Vagina (tissue), 2 donors: ENCODE data around the gene IL11. TPM values are rescaled to one million over a fixed set of nuclear protein-coding genes. Genes with fewer than 3 reads are reported as not detected.

ENCODE experiments used
- DNase-seq, 2 donors: peaks; one replicate each; pipeline ENCODE4 v3.0.0-alpha.2; 2017; ENCODE audit errors: extremely low spot score in 2 of 2
- H3K27ac ChIP-seq: fragments of 200-600 bp; sonication (generic); one replicate; pipeline ENCODE4 v1.5.1; 2019
- H3K27me3 ChIP-seq: fragments of 200-600 bp; sonication (generic); one replicate; pipeline ENCODE4 v1.5.1; 2019
- H3K36me3 ChIP-seq, 2 donors: fragments of 200-600 bp; sonication (generic); one replicate each; pipeline ENCODE4 v1.5.1; 2017 to 2019
- H3K4me1 ChIP-seq: fragments of 200-600 bp; sonication (generic); one replicate; pipeline ENCODE4 v1.5.1; 2019
- H3K4me3 ChIP-seq, 2 donors: fragments of 200-600 bp; sonication (generic); 1 replicate in 1 of 2; 2 replicates in 1 of 2; pipeline ENCODE4 v1.5.1; 2016 to 2019
- H3K9me3 ChIP-seq: fragments of 200-600 bp; sonication (generic); one replicate; pipeline ENCODE4 v1.5.1; 2019
- POLR2A ChIP-seq, 2 donors: fragments of 450-650 bp; IDR thresholded peaks; one replicate each; pipeline ENCODE4 v1.6.1; 2017; ENCODE audit warnings: antibody characterized with exemption in 2 of 2, mild to moderate bottlenecking in 2 of 2, moderate library complexity in 2 of 2
- POLR2AphosphoS5 ChIP-seq, 2 donors: sonication (generic); formaldehyde crosslinking; IDR thresholded peaks; one replicate each; pipeline ENCODE4 v1.9.0; 2017; ENCODE audit warnings: antibody characterized with exemption in 2 of 2, mild to moderate bottlenecking in 2 of 2, low read depth in 1 of 2; ENCODE audit not compliant: insufficient read depth in 1 of 2
- intact Hi-C: fragments of 100-400 bp; cut with DNase I; formaldehyde crosslinking; loops from one replicate; pipeline ENCODE4 v1.15.1; 2023
- total RNA-seq: library from RNA; depleted of rRNA; stranded (reverse); fragments of >200 nt; gene quantifications from one replicate; pipeline ENCODE4 v1.2.3, GENCODE V29; 2016
- TF ChIP-seq, protein P1 (sequence below), 3 experiments: fragments of 450-650 bp in 2 of 3; fragments of 200-600 bp in 1 of 3; sonication (generic) in 1 of 3; IDR thresholded peaks; one replicate each; pipeline ENCODE4 v1.5.1; 2017 to 2019; ENCODE audit warnings: antibody characterized with exemption in 3 of 3, mild to moderate bottlenecking in 2 of 3, moderate library complexity in 2 of 3

Gene IL11
- total RNA-seq, 1 donor from 2014 or later: not detected

- peaks cover 37% of the 10 kb centered on the region for H3K4me1 ChIP-seq
- H3K36me3 ChIP-seq: peaks cover 0 to under 1% of the 10 kb centered on the region in 2 donors
- intact Hi-C loops: loop anchor here (2.0 kb wide), 1 partner anchor 43 kb away; the partner anchor contains the start of genes RPL28 and TMEM238
- H3K9me3 ChIP-seq: no peaks in the 10 kb centered on the region
- no peaks in the 10 kb centered on the region for H3K27me3 ChIP-seq
- TF ChIP-seq POLR2AphosphoS5 (IDR thresholded peaks at IDR 0.05; ENCODE audit: insufficient read depth in 1 of 2, low read depth in 1 of 2): no peak
- TF ChIP-seq, protein P1, sequence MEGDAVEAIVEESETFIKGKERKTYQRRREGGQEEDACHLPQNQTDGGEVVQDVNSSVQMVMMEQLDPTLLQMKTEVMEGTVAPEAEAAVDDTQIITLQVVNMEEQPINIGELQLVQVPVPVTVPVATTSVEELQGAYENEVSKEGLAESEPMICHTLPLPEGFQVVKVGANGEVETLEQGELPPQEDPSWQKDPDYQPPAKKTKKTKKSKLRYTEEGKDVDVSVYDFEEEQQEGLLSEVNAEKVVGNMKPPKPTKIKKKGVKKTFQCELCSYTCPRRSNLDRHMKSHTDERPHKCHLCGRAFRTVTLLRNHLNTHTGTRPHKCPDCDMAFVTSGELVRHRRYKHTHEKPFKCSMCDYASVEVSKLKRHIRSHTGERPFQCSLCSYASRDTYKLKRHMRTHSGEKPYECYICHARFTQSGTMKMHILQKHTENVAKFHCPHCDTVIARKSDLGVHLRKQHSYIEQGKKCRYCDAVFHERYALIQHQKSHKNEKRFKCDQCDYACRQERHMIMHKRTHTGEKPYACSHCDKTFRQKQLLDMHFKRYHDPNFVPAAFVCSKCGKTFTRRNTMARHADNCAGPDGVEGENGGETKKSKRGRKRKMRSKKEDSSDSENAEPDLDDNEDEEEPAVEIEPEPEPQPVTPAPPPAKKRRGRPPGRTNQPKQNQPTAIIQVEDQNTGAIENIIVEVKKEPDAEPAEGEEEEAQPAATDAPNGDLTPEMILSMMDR (IDR thresholded peaks at IDR 0.05): no peak
- TF ChIP-seq POLR2A (IDR thresholded peaks at IDR 0.05): no peak
- no peak overlapping the region for H3K27ac ChIP-seq
- no peak for DNase-seq
- peak overlapping the region in 1 of 2 donors; percentile 68 for H3K4me3 ChIP-seq
These were observed 28.4 kb downstream of the IL11 start for GRCh38 chr19:55341595-55342531.

DNA sequence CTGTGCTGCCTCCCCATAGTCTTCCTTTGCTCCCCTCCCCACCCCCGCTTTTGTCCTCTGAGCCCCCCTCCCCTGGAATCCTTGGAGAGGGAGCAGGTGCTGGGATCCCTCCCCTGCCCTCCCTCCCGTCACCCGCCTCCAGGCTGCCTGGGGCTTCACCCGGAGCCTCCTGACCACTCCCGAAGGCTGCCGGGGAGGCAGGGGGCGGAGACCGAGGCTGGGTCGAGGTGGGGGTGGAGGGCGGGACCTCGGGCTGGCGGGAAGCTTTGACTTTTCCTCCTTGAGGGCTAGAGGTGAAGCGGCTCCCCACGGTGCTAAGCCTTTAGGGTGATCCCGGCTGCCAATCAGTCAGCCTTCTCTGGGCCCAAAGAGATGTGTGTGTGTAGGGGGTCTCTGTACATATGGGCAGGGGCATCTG, 29.1 kb downstream of the IL11 start:
- H3K4me1 ChIP-seq: peaks cover 37% of the 10 kb centered on the region

DNA sequence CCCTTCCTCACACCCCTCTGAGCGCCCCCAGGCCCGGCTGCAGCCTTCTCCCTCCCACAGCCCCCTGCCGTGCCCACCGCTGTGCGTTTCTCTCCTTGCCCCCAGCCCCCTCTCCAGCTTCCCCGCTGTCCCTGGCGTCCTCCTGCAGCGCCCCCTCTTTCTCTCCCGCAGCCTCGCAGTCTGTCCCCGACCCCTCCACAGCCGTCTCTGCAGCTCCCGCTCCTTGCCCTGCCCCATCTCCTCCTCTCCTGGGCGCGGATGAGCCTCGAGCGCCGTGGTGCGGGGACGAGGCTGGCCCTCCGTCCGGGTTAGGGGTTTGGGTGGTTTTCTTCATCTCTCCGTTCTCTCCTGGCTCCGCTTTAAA, 29.5 kb downstream of the IL11 start:
- Histone ChIP-seq H3K27me3 (no peaks in the 10 kb centered on the region), H3K9me3 (no peaks in the 10 kb centered on the region), H3K27ac (peak overlapping the region; percentile 84), H3K36me3 (no peaks in the 10 kb centered on the region), H3K4me1 (peaks cover 36% of the 10 kb centered on the region), H3K4me3 (peak overlapping the region; percentile 61 to 68)
- intact Hi-C loops: loop anchor here (2.0 kb wide), 1 partner anchor 44 kb away; the partner anchor contains the start of genes RPL28 and TMEM238
- TF ChIP-seq POLR2A (IDR thresholded peaks at IDR 0.05) (no peak), POLR2AphosphoS5 (IDR thresholded peaks at IDR 0.05; ENCODE audit: insufficient read depth in 1 of 2, low read depth in 1 of 2) (no peak)
- TF ChIP-seq, protein P1 (IDR thresholded peaks at IDR 0.05): no peak
- DNase-seq: no peak

More for the DNA sequence above, 29.1 kb downstream of the IL11 start:
- Histone ChIP-seq H3K36me3 (no peaks in the 10 kb centered on the region), H3K9me3 (no peaks in the 10 kb centered on the region), H3K4me3 (peak overlapping the region; percentile 61 to 68), H3K27me3 (no peaks in the 10 kb centered on the region), H3K27ac (peak overlapping the region; percentile 84)
- no peak for DNase-seq
- intact Hi-C loops: loop anchor here (2.0 kb wide), 1 partner anchor 44 kb away; the partner anchor contains the start of genes RPL28 and TMEM238
- TF ChIP-seq POLR2AphosphoS5 (IDR thresholded peaks at IDR 0.05; ENCODE audit: insufficient read depth in 1 of 2, low read depth in 1 of 2): no peak
- TF ChIP-seq, protein P1 (IDR thresholded peaks at IDR 0.05): no peak

DNA sequence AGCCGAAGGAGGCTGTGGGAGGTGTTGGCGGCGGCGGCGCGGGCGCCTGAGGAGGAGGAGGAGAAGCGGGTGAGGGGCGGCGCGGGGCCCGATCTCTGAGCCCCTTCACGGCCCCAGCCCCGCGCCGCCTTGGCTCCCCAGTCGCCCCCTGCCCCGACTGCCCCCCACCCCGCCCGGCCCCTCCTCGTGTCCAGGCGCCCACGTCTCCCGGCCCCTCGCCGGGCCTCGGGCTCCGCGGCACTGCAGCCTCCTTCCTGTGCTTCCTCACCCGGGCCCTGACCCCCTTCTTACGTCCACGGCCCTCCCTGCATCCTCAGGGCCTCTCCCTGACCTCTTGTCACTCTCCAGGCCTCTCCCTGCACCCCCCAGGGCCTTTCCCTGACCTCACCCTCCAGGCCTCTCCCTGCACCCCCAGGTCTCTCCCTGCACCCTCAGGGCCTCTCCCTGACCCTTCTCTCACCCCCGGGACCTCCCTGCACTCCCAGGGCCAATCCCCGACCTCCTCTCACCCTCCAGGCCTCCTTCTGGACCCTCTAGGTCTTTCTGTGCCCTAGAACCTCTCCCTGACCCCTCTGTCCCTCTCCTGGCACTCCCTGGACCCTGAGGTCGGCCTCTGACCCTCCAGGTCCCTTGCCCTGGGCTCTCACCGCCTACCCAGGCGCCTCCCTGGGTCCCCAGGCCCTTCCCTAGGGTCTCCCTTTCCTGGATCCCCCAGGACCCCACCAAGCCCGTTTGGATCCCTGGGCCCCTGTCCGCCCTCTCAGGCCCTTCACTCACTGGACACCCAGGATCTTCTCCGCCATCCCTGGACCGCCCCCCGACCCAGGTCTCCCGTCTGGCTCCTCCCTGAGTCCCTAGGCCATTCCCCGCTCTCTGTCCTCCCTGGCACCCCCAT, 30.1 kb downstream of the IL11 start:
- Histone ChIP-seq H3K36me3 (no peaks in the 10 kb centered on the region), H3K4me3 (peak overlapping the region; percentile 61 to 68), H3K27me3 (no peaks in the 10 kb centered on the region), H3K27ac (peak overlapping the region; percentile 84), H3K4me1 (peaks cover 29% of the 10 kb centered on the region), H3K9me3 (no peaks in the 10 kb centered on the region)
- intact Hi-C loops: loop anchor here (2.0 kb wide), 1 partner anchor 45 kb away; the partner anchor contains the start of genes RPL28 and TMEM238
- TF ChIP-seq POLR2AphosphoS5 (IDR thresholded peaks at IDR 0.05; ENCODE audit: insufficient read depth in 1 of 2, low read depth in 1 of 2) (no peak), POLR2A (IDR thresholded peaks at IDR 0.05) (peak in 1 of 2 donors; percentile 93)
- DNase-seq: no peak
